GM12864 (cell line): ENCODE results near the gene INSYN1.
"Not testable (repeated sequence)": the region's sequence is repeated elsewhere in the genome, so short reads cannot be mapped to it uniquely, and the experiment has no call there.

Experiments used
- DNase-seq: peaks from one replicate; pipeline ENCODE4 v3.0.0-alpha.2; 2011; ENCODE audit warnings: low read depth
- H3K4me3 ChIP-seq: 2 replicates; pipeline ENCODE4 v1.5.1; 2011; ENCODE audit warnings: mild to moderate bottlenecking, low read depth, low read length, control low read depth
- TF ChIP-seq, protein P1 (sequence below): IDR thresholded peaks from 2 replicates; pipeline ENCODE4 v1.5.1; 2011; ENCODE audit warnings: low read depth, mild to moderate bottlenecking, moderate library complexity, low read length, control low read depth, inconsistent platforms; ENCODE audit errors: missing control alignments

The INSYN1 gene

DNA sequence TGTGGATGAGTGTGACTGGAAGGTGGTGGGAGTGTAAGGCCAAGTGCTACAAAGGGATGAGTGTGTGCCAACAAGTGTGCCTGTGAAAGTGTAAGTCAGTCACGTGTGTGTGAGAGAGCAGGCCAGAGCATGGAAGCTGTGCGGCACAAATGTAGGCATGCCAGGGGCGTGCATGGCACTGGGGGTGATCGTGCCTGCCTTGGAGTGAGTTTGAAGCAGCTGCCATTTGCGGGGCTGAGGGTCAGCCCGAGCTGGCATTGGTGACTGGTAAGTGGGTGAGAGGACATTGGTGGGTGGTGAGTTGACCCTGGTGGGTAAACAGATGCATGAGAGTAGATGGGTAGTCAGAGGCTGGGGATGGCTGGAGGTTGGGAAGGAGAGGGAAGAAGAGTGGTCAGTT lies 44.5 kb downstream of the INSYN1 start:
- TF ChIP-seq, protein P1, sequence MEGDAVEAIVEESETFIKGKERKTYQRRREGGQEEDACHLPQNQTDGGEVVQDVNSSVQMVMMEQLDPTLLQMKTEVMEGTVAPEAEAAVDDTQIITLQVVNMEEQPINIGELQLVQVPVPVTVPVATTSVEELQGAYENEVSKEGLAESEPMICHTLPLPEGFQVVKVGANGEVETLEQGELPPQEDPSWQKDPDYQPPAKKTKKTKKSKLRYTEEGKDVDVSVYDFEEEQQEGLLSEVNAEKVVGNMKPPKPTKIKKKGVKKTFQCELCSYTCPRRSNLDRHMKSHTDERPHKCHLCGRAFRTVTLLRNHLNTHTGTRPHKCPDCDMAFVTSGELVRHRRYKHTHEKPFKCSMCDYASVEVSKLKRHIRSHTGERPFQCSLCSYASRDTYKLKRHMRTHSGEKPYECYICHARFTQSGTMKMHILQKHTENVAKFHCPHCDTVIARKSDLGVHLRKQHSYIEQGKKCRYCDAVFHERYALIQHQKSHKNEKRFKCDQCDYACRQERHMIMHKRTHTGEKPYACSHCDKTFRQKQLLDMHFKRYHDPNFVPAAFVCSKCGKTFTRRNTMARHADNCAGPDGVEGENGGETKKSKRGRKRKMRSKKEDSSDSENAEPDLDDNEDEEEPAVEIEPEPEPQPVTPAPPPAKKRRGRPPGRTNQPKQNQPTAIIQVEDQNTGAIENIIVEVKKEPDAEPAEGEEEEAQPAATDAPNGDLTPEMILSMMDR, result no peak
- no peak for DNase-seq
- no peak overlapping the region for H3K4me3 ChIP-seq

DNA sequence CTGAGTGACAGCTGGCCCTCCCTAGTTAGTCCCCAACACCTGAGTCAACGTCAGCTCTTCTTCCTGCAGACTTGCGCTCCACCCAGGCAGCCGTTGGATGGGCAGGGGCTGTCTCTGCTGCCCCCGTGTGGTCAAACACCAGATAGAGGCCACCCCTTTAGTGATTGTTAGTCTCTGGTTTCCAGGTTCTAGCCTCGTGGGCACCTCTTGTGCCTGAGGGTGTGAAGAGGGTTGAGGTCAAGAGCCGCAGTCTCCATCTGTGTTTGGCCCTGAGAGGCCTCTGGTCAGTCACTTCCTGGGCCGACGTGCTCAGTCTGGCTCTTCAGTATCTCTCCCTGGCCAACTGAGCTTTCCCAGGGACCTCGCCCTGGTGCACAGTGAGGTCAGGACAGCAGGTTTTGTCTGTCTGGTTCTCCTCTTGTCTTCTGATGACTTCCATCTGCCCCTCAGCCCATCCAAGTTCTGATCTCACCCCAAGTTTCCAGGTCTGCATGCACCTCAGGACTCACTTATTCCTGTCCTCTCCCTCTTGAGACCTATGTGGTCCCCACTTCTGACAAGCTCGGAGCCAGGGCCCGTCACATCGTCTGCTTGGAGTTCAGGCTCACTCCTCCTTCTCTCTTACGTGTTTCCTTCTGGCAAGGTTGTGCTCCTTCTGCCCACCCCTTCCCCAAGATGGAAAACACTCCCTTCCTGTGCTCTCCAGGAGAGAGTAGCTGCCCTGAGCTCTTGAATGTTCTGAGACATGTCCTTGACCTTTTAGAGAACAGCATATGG lies 48.1 kb downstream of the INSYN1 start:
- DNase-seq, result peak; percentile 15
- TF ChIP-seq, protein P1, result peak; percentile 88

DNA sequence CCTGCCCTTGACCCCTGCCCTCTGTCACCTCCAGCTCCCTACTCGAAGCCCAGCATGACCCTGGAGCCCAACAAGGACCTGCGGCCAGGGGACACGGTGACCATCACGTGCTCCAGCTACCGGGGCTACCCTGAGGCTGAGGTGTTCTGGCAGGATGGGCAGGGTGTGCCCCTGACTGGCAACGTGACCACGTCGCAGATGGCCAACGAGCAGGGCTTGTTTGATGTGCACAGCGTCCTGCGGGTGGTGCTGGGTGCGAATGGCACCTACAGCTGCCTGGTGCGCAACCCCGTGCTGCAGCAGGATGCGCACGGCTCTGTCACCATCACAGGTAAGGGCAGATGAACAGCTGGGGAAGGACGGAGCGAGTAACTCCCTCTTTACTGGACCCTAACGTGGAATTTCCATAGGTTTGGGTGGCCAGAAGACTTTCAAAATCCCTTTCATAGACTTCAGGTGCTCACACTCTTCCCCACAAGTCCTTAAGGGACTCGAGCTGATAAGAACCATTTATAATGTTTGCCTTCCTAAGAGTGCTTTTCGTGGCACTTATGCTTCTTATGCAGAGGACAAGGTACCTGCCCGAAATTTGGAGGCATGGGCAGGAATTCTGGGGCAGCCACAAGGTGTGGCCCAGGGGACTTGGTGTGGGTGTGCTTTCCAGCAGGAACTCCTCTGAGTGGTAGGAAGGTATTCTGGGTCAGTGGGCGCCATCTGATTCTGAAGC lies 48.8 kb downstream of the INSYN1 start:
- H3K4me3 ChIP-seq, DNase-seq: not testable (repeated sequence)

More for the DNA sequence above, 48.1 kb downstream of the INSYN1 start:
- H3K4me3 ChIP-seq, result no peak overlapping the region

DNA sequence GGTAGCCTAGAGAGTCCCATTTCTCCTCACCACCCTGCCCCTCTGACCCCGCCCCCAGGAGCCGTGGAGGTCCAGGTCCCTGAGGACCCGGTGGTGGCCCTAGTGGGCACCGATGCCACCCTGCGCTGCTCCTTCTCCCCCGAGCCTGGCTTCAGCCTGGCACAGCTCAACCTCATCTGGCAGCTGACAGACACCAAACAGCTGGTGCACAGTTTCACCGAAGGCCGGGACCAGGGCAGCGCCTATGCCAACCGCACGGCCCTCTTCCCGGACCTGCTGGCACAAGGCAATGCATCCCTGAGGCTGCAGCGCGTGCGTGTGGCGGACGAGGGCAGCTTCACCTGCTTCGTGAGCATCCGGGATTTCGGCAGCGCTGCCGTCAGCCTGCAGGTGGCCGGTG lies 49.5 kb downstream of the INSYN1 start:
- TF ChIP-seq, protein P1, result peak; percentile 9
- not testable (repeated sequence) for DNase-seq

DNA sequence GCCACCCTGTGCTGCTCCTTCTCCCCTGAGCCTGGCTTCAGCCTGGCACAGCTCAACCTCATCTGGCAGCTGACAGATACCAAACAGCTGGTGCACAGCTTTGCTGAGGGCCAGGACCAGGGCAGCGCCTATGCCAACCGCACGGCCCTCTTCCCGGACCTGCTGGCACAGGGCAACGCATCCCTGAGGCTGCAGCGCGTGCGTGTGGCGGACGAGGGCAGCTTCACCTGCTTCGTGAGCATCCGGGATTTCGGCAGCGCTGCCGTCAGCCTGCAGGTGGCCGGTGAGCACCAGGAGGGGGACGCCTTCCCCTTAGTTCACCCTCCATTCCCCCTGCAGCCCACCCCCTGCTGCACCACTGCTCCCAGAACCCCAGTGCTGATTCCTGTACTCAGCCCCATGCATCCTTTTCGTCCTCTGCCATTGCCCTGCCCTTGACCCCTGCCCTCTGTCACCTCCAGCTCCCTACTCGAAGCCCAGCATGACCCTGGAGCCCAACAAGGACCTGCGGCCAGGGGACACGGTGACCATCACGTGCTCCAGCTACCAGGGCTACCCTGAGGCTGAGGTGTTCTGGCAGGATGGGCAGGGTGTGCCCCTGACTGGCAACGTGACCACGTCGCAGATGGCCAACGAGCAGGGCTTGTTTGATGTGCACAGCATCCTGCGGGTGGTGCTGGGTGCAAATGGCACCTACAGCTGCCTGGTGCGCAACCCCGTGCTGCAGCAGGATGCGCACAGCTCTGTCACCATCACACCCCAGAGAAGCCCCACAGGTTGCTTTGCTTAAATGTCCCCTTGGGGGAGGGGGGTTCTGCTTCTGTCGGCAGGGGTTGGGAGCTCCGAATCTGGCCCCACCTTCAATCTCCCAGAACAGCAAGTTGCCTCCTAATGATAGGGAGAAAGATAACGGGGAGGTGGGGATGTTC lies 50.6 kb downstream of the INSYN1 start:
- DNase-seq, H3K4me3 ChIP-seq: not testable (repeated sequence)

More for the DNA sequence above, 49.5 kb downstream of the INSYN1 start:
- not testable (repeated sequence) for H3K4me3 ChIP-seq

DNA sequence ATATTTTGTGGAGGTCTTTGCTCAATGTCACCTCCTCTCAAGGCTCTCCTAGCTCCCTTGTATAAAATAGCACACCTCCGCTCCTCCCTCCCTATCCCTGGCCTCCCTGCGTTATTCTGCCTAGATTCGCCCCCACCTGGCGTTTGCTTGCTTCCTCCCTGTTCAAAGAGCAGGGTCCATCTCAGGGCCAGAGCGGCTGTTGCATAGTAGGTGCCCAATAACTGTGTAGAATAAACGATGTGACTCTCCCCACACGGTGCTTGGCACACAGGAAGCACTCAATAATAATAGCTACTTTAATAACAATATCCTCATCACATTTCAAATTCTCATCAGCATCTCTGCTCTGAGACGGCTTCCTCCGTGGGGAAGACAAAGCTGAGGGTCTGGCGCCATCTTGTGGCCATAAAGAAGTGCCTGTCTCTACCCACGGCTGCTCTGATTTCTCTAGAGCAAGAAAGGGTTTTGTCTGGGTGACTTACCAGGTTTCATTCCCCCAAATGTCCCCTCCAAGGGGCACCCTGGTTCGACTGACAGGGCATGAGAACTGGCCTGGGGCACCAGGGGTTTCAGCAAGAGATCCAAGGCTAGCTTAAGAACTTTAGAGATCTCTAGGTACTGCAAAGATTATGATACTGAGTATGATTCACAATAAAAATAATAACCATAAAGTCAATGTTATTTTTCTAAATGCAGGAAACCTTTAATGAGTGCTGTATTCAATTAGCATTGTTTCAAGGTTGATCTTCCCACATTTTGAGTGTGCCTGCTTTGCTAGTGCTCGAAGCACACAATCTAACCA lies 52.9 kb downstream of the INSYN1 start:
- H3K4me3 ChIP-seq, result no peak overlapping the region
- TF ChIP-seq, protein P1, result peak; percentile 83

DNA sequence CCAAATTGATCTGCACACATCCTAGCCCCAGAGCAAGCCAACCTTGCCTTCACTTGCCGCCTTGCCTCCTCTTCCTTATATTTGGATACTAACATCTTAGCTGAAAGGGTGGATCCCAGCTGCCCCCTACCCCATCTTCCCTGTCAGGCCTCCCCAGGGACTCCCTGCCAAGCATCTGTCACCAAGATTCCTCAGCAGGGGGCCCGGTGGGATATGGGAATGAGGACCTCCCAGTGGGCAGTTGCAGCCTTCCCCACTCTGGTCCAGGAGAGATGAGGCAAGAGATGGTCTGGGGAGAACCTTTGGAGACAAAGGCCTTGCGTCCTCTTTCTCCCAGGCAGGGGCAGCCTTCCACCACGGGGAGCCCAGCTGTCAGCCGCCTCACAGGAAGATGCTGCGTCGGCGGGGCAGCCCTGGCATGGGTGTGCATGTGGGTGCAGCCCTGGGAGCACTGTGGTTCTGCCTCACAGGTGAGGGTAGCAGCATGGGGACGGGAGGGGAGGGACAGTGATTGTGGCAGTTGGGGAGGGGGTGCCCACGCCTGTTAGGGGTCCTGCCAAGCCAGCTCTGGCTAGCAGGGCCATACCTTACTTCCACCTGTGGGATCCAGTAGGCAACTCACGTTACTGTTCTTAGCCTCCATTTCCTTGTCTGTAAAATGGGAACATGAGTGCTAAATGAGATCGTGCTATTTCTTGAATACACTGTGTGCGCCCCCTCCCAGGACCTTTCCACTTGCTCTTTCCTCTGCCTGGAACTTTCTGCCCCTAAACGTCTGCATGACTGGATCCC lies 53.7 kb downstream of the INSYN1 start:
- TF ChIP-seq, protein P1, result no peak
- DNase-seq, result no peak
- no peak overlapping the region for H3K4me3 ChIP-seq

More for the DNA sequence above, 52.9 kb downstream of the INSYN1 start:
- peak; percentile 34 for DNase-seq
